HG03159 (cell line): ENCODE results near the gene SCCPDH.

Experiments
- ATAC-seq: cut with Tn5 transposase; IDR thresholded peaks from one replicate; pipeline ENCODE4 v1.9.1; 2021; ENCODE audit warnings: mild to moderate bottlenecking, moderate library complexity; ENCODE audit not compliant: unreplicated experiment

SCCPDH gene

DNA sequence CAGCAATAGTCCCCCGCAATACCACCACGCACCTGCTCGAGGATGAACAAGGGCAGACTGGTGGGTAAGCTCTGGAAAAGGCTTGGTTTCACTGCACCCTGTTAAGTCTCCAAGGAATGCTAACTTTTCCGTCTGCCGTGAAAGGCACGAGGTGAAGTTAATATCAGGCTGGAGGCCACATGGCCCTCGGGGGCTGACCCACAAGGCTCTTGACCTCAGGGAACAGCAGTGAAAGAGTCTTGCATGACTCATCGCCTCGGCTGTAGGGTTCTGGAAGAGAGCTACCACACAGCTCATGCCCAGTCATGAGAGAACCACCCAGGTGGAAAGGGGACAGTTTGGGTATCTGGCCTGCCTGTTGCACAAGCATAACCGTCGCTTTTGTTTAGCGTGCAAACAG, 24.7 kb downstream of the SCCPDH start:
- no peak for ATAC-seq

DNA sequence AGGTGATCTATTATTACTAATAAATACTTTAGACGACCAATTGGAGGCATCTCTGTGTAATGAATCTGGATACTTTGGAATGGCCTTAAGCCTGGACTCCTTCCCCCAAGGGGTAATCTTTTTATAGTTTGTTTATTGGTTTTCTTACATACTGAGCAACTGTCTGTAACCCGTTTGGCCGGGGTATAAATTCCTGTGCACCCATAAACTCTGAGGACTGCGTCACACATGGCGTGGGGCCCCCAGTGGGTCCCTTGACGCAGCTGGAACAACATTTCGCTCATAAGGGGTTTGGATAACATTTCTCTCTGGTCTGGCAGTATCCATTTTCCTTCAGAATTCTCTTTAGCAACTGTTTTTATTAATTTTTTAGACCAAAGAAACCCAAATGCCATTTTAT, 26.5 kb downstream of the SCCPDH start:
- no peak for ATAC-seq

DNA sequence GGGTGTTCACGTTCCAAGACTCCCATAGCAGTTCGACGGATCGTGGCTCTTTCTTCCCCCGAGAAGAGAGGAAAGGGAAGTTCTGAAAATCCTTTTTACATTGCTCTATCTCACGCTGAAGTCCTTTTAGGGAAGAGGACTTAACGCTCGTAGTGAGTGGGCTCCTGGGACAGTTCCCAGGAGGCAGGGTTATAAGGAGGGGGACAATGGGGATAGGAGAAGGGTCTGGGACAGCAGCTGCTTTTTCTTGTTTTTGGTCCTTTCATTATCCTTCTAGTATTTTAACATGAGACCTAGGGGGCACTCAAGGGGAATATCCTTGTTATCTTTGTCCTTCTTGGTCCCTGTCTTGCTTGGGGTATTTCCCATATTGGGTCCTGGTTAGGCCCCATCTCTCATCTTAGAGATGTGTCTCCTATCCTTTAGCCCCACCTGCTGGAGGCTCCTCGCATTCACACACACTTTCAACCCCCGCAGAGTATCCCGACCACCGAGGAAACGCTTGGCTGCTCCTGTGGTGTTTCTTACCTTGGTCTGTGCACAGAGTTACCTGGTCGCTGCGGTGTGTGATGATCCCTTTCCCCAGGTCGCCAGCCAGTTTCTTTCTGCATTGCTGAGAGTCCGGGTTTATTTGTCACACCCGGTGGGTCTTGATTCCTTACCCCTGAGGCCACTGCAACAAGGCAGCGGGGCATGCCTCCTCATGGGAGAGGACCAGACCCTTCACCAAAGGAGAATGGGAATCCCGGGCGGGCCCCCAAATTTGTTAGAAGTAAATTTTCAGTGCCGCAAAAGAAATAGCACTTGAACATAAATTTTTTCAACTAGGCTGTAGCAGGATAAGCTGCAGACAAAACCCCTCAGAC, 29.7 kb downstream of the SCCPDH start:
- peak; percentile 95 for ATAC-seq

DNA sequence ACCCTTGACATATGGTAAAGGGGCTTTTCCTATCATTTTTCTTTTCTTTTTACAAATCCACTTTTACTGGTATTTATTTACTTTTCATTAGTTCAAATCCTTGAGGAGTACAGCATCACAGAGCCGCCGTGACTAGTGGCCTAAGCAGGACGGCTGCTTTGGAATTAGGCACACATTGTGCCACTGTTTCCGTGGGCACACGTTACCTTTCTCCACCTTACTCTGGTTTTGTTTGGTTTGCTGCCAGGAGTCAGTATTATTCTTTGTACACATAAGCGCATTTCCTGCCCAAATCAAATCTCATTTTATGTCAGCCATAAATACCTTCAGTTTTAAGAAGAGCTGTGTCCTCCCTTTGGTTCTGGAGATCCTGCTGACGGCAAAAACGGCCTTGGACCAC, 31.2 kb downstream of the SCCPDH start:
- no peak for ATAC-seq

DNA sequence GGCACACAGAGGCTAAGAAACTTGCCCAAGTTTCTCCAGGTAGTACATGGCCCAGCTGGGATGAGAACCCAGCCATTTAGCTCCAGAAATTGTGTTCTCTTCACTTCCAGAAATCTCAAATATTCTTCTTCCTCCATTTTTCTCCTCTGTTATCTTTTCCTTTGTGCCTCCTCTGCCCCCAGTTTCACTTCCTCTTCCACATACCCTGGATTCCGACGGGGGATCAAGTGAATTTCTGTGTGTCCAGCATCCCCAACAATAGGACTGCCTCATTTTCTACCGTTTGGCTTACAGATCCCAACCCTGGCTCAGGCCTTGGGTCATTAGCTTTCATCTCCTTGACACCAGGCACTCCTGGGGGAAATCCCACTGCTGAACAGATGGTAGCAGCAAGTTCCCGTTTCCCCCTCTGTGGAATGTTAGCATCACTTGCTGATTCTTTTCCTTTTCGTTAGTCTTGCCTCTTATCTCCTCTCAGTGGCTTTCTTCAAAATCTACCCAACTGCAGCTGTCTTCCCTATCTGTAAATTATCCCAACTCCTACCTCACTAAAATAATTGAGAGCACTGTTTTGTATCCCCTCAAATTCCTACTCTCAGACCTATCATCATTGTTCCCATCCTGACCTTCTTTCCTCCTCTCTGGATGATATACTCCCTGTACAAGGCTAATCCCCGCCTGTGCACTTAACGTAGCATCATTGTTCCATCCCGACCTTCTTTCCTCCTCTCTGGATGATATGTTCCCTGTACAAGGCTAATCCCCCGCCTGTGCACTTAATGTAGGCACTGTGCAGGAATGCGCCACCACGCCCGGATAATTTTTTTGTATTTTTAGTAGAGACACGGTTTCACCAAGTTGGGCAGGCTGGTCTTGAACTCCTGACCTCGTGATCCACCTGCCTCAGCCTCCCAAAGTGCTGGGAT, 36.5 kb downstream of the SCCPDH start:
- ATAC-seq: no peak

DNA sequence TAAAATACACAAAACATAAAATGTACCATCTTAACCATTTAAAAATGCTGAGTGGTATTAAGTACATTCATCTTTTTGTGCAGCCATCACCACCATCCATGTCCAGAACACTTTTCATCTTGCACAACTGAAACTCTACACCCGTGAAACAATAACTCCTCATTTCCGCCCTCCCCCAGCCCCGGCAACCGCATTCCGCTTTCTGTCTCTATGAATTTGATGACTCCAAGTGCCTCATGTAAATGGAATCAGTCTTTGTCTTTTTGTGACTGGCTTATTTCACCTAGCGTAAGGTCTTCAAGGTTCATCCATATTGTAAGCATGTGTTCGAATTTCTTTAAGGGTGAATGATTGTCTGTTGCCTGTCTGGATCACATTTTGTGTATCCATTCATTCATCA, 37.2 kb downstream of the SCCPDH start:
- no peak for ATAC-seq

DNA sequence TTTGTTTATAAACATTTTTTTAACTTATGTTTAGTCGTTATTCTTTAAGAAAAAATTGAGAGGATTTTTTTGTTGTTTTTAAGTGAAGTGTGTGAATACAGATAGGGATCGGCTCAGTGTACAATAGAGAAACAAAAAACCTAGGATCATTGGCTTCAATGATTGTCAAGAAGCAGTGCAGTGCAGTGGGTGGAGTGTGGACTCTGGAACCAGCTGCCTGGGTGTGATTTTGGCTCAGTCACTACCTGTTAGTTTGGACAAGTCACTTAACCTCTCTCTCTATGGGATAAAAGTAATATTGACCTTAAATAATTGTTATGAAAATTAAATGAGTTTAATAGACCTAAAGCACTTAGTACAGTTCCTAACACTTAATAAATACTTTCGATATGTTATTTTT, 41.3 kb downstream of the SCCPDH start:
- no peak for ATAC-seq

DNA sequence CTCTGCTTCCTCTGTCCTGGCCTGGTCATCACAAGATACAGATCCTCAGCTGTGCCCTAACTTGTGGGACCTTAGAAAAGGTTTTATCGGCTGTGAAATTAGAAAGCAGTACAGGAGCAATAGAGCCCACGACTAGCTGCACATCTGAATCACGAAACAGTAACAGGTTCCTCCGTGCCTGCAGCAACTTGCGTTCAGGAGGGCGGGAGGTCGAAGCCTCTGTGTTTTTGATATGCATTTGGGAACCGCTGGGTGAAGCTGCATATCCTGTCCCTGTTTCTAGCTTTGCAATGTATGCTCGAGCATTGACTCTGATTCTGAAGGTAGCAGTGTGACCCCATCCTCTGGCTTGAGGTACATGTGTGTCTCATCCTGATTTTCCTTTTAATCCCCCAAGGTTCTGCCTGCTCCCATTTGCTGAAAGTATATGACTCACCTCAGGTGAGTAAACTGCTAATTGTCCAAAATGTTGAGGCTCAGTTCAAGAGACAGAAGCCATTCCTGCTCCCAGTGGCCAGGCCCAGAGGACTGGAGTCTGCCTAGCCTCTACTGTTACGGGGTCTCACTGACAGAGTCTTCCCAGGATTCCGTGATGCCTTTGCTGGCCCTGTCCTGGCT, 44.3 kb downstream of the SCCPDH start:
- no peak for ATAC-seq

DNA sequence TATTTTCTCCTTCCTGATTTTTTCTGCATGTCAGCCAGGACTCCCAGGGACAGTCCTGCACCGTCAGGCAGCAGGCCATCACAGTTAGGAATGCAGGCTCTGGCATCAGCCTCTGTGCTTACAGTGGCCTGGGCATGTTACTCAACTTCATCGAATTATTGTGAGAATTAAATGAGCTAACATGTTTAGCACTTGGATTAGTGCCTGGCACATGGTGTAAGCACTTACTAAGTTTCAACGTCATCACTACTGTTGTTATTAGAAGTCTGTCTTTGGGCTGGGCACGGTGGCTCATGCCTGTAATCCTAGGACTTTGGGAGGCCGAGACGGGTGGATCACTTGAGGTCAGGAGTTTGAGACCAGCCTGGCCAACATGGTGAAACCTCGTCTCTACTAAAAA, 45.1 kb downstream of the SCCPDH start:
- ATAC-seq: no peak

DNA sequence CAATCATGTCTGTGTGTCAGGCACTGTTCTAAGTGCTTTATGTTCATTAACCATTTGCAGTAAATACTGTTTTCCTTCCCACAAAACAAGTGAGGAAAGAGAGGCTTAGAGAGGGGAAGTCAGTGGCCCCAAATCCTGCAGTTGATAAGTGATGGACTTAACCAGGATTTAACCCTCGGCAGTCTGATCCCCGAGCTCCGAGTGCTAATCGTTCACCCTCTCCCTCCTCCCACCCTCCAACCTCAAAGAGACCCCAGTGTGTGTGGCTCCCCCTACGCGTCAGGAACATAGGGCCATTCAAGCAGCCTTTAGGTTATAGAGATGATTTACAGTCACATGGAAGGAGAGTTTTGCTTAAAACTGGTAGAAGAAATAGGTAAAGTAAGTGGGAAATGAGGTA, 47.2 kb downstream of the SCCPDH start:
- no peak for ATAC-seq

DNA sequence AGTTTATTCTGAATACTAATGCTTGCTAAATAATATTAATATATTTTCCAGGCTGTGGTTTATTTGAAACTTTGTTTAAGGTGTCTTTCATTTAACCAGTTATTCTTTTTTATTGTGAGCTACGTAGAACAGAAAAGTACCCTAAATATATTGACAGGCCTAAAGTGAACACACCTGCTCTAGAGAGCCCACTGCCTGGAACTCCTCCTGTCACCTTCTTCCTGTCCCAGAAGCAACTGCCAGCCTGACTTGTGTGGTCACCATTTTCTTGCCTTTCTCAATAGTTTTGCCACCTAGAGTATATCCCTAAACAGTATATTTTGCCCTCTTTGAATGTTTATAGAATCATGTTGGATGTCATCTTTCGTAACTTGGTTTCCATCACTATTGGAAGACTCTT, 48.5 kb downstream of the SCCPDH start:
- peak; percentile 21 for ATAC-seq

DNA sequence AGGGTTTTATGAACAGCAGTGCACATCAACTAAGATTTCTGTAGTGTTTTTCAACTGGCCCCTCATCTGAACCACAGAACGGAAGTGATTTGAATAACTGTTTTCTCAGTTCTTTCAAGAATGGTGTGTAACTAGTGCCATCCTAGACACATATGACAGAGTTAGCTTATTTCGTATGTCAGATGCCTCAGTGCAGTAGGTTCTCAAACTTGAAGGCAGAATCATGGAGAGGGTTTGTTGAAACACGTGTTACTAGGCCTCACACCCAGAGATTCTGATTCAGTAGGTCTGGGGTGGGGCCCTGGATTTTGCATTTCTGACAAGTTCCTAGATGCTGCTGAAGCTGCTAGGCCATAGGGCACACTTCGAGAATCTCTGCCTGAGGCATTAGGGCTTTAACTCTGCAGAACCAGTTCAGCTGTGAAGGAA, 49.0 kb downstream of the SCCPDH start:
- peak; percentile 100 for ATAC-seq

DNA sequence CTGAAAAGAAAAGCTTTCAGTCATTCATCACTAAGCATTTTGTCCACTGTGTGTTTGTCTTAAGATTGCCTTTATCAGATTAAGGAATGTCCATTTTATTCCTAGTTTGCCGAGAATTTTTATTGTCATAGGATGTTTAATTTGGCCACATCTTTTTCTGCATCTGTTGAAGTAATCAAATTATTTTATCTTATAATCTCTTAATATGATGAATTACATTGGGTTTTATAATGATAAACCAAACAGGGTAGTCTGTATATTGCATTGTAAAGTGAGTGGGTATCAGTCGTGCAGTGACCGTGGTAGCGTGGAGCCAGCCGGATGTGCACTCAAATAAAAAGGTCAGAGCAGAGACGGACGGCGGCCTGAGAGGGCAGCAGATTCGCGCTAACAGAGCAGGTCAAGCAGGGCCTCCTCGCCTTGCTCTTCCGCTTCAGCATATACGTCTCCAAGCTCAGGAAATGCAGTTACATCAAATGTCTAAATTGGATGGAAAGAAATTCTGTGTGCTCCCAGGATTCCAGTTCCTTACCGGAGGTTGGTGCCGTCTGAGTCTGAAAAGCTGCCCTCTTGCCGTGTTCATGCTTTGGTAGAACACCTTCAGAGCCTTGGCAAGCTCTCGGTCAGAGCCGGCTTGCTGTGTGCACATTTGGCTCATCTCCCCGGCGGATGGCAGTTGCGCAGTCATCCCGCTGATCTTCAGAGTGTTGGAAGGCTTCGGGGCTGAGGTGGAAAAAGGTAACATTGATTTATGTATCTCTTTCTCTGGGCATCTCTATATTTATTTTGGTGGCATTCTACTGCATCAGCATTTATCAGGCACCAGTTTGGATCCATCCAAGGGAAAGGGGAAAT, 51.5 kb downstream of the SCCPDH start:
- no peak for ATAC-seq

DNA sequence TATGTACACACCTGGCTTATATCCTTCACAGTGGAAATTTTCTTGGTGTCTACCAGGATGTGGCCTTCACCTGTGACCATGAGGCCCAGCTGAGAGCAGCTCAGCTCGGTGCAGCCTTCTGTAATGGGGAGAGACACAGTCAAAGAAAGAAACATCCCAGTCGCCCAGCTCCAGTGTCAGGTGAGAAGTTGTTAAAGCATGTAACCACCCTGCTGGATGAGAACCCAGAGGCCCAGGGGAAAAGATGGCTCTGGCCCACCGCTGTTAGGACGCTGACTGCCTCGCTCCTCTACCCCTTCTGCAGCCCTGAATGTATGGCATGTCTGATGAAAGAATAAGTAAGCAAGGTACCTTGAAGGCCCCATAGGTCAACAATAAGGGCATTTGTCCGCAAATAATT, 52.7 kb downstream of the SCCPDH start:
- no peak for ATAC-seq

DNA sequence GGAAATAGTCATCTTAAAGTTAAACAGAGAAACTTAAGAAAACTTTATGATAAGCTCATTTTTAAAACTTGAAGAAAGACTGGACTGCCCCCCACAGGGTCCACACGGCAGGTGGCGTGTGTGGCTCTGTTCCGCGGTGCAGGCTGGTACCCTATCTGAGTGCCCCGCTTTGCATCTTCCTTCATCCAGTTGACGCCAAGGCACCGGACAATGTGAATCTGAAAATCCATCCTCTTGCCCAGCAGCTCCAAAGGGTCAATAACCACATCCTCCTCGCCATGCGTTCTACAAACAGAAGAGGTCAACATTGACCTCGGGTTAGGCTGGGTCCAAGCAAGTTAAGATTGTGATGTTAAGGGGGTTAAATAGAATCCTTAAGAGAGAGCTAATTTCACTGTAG, 54.5 kb downstream of the SCCPDH start:
- no peak for ATAC-seq

DNA sequence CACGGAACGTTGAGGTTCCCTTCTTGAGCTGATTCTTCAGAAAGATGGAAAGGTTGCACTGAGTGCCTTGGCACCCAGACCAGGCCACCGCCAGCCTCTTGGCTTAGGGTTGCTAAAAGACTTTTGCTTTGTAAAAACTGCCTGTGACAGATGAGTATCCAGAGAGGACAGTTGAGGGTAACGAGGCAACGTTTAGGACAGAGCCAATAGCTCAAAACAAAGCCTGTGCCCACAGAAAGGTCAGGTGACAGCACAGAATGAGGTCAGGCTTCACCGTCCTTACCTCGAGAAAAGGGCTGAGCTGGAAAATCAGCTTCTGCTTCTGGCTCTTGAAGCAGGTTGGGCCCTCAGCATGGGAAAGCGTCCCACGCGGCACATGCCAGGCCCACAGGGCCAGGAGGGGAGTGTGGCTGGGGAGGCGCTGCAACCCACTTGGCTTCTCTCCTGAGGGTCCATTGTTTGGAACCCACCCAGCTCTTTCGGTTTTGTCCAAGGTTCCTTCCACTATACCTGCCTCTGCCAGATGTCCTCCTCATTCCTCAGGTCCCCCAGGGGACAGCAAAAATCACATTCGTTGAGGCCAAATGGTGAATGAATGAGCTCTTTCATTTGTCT, 55.5 kb downstream of the SCCPDH start:
- no peak for ATAC-seq

DNA sequence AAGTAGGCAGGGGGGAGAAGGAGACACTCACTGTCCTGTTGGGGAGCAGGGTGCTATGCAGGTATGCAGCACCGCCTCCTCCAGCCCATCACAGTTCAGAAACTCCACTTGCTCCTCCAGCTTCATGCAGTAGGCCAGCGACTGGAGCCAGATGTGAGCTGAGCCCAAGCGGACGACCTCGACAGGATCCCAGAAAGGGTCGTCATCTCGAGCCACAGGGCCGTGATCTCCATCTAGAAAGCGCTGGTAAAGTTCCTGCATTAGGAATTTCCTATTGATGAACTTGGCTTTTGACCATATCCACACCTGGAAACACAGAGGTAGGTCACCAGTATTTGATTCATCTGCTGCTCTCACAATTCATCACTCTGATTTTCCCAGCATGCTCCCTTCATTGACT, 56.1 kb downstream of the SCCPDH start:
- no peak for ATAC-seq

DNA sequence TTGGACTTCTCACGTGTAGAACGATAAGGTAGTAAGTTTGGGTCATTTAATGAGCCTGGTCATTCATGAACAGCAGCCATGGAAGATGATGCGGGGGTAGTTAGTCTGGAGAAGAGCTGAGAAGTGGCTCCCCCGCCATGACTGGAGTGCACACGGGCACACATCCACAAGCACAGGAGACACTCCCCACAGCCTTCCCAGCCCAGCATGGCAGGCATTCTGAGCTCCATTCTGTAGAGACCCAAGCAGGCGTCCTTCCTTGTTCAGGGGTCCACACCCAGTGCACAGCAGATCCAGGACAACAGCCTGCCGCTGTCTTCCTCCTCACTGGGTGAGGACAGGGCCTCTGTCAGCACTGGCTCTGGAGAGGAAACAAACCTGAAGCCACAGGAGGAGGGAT, 57.0 kb downstream of the SCCPDH start:
- no peak for ATAC-seq

DNA sequence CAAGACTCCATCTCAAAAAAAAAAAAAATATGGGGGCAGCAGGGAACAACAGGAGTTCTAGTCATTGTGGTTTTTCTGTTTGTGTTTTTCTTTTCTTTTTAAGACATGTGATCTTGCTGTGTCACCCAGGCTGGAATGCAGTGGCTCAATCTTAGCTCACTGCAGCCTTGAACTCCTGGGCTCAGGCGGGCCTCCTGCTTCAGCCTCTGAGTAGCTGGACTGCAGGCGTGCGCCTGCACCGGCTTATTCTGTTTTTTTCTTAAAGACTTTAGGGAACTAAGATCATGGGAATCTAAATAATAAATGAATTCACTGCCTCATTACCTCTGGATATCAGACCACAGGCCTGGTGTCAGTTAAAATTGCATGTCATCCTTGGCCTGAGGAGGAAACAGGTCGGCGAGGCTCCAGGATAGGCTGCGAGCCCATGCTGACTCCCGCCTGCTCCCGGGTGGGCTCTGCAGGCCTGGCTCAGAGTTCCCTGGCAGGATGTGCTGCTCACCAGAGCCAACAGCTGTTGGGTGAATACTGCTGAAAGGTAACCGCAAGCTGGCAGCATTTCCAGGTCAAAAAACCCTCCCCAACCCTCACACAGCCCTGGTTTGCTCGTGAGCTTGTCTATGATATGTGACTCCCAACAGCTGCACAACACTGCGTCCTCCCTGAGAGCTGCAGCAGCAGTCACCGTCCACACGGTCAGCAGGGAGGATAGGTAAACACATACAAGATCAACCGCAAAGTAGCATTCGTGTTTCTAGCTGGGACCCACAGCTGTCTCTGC, 58.1 kb downstream of the SCCPDH start:
- no peak for ATAC-seq
